ENCODE measurements around the gene CIDEC.
A peak's percentile ranks its signal among the peaks of the same experiment; 100 is the strongest.

- no peak for TF ChIP-seq CTCF (IDR thresholded peaks at IDR 0.05)
- no peak for TF ChIP-seq EP300 (IDR thresholded peaks at IDR 0.05)
- peak; percentile 66 for TF ChIP-seq POLR2AphosphoS5 (IDR thresholded peaks at IDR 0.05)
These were observed 36.2 kb downstream of the CIDEC start, which contains the start of gene RPUSD3 for GRCh38 chr3:9843715-9844438.
